GM18870 (cell line): ENCODE measurements around the gene CDH13.

Experiments
- ATAC-seq: cut with Tn5 transposase; IDR thresholded peaks from one replicate; pipeline ENCODE4 v1.9.1; 2021; ENCODE audit warnings: moderate library complexity; ENCODE audit not compliant: unreplicated experiment

The CDH13 gene

DNA sequence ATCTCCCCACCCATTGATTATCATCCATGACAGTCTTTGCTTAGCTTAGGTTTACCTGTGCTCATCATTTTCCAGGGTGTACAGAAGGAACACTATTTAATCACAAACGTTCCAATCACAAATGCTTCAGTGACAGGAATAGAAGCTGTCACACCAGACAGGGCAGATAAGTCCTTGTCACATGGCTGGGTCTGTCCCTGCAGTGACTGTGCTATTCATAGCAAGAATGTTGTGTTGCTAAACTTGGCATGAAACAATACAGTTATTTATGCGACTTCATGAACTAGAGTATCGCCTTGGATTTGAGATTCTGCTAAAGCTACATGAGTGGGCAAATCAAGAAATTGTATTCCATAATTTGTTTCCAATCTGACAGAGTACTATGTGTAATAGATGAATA lies 108.4 kb downstream of the CDH13 start:
- no peak for ATAC-seq

DNA sequence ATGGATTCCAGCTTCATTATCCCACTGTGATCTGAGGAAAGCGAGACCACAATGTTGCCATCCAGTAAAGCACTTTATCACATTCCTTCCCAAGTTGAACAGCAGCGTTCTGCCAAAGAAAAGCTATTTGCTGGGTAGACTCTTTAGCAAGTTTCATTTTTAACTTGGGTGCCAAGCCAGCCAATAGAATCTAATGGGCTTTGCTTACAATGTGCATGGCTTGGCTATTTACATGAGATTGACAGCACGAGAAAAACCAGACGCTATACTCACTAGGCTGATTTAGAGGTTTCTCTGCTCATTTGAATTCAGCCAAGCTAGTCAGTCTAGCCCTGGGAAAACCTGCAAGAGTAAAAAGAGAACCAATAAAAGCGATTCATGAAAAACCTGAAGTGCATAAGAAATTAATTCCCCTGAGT lies 108.9 kb downstream of the CDH13 start:
- ATAC-seq: no peak

DNA sequence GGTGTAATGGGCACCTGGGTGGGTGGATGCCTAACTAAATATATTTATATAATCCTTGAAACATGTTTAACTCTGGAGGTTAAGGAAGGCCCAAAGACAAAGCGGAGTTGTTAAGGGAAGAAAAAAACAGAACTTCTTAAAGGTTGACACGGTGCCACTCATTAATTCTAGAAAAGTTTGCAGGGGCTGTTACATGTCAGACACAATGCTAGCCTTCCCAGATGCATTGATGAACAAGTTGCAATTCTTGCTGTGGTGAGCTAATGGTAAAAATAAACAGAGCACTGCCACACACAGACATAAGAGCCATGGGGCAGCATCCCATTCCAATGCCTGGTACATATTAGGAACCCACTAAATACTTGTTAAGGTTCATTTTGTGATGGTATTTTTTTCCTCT lies 109.5 kb downstream of the CDH13 start:
- ATAC-seq: no peak

DNA sequence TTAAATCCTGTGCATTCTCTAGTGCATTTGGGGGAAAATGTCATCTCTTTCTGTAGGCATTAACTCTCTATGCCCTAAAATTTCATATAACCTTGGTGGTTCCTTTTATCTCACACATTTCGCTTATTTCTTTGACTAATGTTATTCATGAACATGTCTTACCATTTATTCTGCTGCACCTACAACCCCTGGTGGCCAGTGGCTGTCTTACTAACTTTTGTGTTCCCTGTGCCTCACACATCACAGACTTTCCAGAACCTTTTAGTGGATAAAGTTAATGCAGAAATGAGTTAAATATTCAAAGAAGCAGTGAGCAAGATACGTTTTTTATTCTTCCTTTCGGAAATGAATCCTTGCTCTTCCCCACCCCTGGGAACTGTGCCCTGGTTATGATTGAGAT lies 111.9 kb downstream of the CDH13 start:
- no peak for ATAC-seq

DNA sequence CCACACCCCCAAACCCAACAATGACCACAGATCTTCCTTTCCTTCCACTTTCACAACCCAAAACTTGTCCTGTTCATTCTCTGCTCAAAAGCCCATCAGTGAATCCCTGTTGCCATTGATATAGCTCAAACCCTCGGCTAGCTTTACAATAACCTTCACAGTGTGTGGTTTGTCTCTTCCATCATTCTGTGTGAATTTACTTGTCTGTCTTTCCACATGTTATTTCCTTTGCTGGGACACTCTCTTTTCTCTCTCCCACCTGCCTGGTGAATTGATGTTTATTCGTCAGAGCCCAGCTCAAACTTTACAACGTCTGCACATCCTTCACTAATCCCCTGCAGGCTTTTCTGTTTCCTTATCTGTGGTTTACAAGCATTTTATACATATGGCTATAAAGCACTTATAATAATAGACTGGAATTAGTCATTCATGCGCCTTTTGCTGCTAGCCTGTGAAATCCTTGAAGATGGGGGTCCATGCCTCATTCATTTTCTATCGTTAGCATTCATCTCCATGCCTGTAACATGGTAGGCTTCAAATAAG lies 114.4 kb downstream of the CDH13 start:
- ATAC-seq: no peak

DNA sequence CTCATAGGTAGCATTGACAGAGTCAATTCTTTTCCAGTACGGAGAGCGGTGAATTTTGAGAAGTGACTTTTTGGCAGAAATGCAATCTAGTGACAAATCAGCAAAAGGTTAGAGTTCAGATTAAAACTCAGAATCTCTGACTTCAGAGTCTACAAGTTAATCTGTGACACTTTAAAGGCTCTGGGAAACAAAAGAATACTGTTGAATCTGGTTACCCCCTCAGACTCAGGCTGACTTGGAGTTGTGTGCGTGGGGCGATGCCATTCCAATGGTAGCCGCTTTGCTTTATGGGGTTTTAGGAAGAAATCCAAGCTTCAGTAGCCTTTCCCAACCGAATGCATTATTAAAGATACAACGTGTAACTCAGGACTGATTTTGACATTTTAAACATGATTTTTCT lies 118.2 kb downstream of the CDH13 start:
- ATAC-seq: no peak

DNA sequence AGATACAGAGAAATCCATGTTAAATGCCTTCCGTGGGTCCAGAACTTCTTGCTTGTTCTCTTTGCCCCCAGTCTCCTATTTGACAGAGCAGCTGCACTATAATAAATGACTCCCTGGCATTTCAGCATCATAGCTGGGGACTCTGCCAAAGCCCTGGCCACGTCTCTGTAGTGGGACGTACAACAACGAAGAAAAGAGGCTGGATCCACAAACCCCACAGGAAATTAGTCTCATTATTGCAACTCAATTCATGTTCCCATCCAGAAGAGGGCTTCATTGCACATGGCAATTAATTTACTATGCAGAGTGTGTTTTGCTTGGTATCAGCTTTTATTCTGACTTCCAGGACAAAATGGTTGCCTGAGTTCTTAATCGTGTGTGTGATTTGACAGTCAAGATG lies 121.3 kb downstream of the CDH13 start:
- no peak for ATAC-seq

DNA sequence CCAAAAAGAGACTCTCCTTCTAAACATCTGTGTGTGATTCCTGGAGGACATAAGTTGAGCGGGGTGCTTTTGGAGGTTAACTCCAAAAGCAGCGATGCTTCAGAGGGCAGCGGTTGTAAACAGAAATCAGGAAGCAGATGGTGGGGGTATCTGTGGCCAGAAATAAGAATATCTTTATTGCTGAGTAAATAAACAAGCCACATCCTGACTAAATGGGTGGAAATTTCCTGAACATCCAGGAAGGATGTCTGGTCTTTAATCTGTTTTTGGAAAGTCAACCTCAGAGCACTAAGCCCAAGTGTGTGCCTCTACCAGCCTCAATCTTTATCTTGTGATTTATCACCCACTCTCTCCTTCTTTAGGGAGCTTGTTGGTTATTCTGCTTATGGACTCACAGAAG lies 123.3 kb downstream of the CDH13 start:
- ATAC-seq: no peak

DNA sequence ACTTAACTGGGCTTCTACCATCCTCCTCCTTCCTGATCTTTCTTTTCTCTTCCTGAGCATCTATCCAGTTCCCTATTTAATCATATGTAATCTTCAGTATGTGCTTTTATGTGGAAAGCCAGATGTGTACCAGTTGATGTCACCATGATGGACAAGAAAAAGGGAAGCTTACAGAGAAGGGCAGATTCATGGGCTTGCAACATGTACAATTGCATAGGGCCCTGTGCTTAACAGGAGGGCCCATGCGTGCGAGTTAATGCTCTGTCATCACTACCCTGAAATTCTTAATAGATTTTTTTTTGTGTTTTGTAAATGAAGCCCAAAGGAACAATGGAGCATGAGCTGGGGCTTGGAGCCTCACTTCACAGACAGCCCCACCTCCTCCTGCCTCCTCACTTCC lies 124.3 kb downstream of the CDH13 start:
- no peak for ATAC-seq

DNA sequence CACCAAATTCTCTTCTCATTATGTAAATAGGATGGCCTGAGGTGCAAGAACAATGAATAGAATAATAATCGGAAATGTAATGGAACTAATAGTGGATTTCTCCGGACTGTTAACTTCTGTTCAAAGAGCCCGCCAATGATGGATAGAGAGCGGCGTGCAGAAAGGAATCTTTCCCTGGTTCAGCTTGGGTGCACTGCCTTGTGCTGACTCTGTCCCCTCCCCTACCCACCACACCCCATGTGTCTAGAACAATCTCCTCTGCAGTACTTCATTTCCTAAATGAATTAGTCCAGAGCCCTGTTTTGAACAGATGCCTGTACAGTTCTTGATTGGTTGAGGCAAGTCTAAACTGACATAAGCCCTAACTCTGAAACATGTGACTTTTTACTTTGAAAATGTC lies 125.4 kb downstream of the CDH13 start:
- no peak for ATAC-seq

DNA sequence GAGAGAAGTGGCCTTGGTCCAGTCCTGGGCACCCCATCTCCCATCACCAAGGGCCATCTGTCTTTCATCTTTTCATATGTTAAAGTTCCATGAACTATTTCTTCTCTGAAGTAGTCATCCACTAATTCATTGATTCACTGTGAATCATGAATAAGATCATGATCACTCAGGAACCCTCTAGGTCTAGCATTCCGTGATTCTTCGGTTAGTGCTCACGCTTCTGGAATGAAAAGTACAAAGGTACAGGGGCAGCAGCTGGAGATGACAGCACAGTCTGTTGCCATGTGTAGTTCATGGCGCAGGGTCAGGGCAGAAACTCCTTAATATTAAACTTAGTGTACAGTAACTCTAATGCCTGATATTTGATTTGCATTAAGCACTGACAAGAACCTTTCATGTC lies 127.1 kb downstream of the CDH13 start:
- no peak for ATAC-seq

DNA sequence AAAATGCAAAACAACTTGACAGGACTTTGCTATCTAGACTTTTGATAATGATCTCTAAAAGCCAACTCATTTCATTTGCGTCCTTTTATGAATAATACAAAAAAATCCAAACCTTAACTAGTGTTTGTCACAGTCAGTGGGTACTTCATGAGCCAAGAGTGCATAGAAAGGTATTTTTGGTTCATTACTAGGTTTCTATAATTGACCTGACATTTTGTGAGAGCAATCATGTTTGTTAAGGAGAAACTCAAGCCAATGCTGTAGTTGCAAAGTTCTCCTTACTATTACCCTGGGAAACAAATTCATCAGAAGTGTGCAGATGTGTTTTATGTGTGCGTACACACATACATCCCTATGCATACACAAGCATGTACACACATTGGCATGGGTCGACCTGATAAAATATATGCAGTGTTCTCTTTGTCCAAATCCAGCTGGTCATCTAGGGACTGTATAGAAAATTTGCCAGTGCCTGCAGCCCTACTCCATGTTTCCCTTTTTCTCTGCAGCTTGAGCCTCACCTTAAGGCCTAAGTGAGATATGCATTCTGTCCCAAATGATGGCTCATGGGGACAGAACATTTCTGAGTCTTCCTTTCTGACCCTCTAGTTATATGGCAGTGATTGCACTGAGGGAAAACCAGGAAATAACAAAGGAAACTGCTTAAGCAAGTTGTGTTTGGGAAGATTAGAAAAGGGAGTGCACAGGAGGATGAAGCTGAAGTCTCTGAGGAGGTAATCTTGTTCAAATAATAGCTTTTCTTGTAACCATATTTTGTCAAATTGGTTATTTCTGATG lies 128.1 kb downstream of the CDH13 start:
- ATAC-seq: no peak

DNA sequence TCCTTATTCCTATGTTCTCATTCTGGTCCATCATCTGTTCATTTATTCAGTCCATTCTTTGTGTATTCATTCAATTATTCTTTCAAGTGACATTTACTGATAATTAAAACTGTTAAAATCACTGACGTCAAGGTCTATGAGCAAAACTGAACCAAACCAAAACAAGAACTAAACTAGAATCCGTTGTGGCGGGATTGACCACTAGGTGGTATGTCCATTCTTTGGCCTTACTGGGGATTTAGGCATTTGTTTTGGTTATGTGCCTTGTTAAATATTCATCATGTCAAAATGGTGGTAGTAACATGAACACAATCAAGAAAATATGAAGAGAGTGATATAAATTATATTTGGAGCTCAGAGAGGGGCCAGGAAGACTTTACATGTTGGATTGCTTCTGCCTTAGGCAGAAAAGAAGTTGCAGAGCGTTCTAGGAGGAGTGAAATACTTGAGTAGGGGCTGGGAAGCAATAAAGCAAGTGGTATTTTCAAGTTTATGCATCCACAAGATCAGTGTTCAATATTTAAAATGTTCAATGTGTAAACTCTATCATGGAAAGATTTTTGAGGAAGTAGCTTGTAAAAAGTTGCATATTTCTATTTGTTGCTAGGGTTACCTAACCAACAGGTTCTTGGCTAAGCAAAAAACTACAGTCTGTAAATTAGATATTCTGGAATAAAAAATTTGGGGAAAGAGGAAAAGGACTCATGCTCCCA lies 129.0 kb downstream of the CDH13 start:
- no peak for ATAC-seq

DNA sequence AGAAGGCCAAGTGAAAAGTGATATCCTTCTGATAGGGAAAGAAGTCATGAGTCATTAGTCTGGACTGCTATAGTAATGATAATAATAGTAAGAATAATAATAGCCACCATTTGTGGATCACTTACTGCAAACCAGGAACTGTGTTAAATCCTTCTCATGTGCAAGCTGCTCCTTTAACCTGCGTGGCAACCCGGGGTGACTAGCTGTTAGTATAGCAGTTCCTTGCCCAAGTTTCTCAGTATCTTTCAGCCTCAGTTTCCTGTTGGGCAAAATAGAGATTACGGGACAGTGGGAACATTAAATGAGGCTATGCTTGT lies 129.5 kb downstream of the CDH13 start:
- ATAC-seq: no peak

DNA sequence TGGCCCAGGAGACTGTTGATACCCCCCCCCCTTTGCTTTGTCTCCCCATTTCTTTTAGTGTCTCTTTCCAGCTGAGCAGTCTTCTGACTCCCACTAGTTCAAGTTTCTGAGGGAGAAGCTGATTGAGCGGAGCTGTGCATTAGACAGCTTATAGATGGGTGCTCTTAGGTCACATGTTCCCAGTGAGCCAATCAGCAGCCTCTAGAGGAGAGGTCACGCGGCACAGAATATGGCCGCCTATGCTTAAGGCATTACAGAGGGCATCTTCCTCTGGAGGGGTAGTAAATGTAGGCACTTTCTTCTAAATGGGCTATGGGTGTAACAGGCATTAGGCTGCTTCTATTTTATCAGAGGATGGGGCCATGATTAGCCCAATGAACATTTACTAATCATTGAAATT lies 131.6 kb downstream of the CDH13 start:
- no peak for ATAC-seq

DNA sequence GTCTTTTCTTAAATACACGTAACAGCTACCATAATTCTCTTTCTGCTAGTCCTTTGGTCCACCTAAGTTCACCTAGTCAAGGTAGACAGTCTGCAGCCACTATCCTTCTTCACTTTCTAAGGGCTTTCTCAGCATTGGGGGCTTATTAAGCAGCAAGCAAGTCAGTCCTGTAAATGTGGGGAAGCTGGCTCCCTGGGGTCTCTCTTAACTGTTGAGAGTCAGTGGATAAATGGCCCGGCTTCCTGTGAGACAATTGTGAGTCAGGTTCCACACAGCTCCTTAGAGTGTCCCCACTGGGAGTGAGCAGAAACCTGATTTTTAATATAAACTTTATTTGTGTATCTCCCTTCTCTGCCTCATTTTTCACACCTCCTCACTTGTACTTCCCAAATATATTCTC lies 132.1 kb downstream of the CDH13 start:
- ATAC-seq: no peak

DNA sequence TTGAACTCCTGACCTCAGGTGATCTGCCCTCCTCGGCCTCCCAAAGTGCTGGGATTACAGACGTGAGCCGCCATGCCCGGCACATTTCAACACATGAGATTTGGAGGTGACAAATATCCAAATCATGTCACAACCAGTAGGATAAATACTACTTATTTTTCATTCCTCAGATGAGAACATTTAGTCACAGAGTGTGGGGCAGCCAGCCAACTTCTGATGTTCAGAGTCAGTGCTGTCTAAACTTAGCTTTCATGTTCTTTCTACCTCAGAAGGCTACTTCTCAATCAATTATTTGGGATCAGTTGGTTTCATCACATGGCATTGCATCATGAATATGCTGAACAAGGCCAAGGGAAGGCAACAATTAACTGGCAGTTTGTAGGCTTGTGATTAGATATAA lies 134.5 kb downstream of the CDH13 start:
- no peak for ATAC-seq

DNA sequence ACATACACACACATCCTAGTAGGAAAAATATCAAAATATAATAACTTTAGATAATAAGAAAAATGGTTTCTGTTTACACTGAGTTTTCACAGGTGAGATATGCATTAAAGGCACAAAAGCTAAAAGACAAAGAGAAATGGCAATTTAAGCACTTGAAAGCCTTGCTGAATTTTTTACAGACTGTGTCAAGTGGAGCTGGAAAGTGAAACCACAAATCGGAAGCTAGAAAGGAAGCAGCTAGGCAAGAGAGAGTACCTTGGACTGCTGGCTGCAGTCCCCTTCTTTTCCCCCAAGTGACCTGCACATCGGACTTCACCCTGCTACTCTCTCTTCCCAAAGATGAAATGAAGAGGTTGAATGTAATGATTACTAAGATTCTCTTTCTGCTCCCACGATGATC lies 135.1 kb downstream of the CDH13 start:
- ATAC-seq: no peak

DNA sequence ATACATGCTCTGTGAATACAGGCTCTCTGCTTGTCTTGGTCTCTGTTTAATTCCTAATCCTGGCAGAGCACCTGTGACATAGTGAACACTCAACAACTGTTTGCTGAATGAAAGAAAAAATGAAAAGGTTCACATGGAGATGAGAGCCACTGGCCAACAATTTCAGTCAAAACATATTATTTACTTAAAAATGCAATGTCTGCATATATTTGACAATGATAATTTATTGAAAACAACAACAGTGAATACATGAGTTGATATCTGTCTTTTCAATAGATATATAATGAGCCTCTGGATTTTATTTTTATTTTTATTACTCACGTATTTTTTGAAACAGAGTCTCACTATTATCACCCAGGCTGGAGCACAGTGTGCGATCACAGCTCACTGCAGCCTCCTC lies 136.6 kb downstream of the CDH13 start:
- no peak for ATAC-seq

DNA sequence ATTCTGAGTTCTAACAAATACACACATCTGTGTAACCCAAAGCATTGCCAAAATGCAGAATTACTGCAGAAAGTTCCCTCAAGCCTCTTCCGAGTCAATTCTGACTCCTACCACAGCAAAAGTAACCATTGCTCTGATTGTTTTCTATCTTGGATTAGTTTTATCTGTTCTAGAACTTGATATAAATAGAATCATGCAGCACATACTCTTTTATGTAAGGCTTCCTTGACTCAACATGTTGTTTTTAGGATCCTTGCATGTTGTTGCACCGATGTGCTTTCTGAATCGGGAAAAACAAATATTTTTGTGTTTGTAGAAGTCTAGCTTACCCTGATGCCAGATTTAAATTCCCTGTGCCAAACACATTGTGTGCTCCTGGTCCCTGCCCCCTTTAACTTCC lies 140.4 kb downstream of the CDH13 start:
- ATAC-seq: no peak

DNA sequence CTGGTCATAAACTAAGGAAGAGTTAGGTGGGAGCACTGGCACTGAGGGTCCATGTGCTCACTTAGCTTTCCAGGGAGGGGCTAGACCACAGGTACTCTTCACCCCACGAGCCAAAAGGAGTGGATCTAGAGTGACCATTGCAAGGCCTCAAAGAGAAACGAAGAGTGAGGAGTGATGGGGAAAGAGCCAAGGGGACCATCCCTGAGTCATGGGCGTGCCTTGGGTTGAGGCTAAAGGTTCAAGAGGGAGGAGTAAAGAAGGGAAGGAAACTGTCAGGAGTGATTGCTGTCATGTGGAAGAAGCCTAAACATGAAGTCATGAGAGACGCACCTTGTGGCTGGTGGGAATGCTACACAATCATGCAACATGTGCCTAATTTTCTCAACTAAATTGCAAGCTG lies 141.0 kb downstream of the CDH13 start:
- ATAC-seq: no peak

DNA sequence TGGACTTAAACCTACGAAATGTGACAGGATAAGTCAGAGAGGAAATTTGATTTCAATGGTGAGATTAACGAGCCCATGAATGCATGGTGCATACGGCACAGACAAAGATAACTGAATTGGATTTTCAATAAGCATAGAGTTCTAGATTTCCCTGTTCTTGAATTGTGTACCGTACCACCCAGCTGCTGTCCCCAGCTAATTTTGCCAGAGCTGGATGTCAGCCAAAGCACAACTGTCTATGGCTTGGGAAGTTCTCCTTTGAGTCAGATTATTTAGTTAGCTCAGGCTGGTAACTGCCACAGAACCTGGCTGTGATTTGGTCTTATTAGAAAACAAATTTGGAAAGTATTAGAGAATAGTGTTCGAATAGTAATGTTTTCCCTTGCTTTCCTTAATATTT lies 143.1 kb downstream of the CDH13 start:
- ATAC-seq: no peak

DNA sequence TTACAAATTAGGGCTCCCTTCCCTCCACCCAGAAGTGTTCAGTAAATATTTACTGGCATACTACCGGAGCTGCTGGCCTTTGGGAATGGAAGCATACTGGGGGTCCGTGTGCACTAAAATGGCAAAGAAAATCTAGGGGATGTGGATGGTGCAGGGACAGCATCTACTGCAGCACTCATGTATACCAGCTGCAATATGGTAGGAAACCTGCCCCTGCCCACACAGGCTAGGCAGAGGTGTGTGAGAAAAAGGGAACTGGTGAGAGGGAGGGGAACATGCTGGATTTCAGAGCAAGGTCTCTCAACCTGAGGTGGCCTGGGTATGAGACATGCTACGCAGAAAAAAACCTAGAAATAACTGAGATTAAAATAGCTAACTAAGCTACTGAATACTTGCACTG lies 145.4 kb downstream of the CDH13 start:
- no peak for ATAC-seq
